HL-60 (cell line): ENCODE results near the gene POU2F1.
A peak's percentile ranks its signal among the peaks of the same experiment; 100 is the strongest.

Experiments
- DNase-seq, 2 experiments: peaks; one replicate each; pipeline ENCODE4 v3.0.0-alpha.2; 2010 to 2020; ENCODE audit warnings: low read depth in 1 of 2, low spot score in 1 of 2
- H3K27ac ChIP-seq: fragments of 250-450 bp; sonication (Bioruptor Pico); replicated peaks from 2 replicates; pipeline ENCODE4 v1.5.1; 2020; ENCODE audit warnings: mild to moderate bottlenecking, moderate library complexity
- H3K27me3 ChIP-seq: fragments of 250-450 bp; sonication (Bioruptor Pico); 2 replicates; pipeline ENCODE4 v1.5.1; 2021; ENCODE audit warnings: mild to moderate bottlenecking, moderate library complexity; ENCODE audit not compliant: insufficient read depth, poor library complexity, severe bottlenecking
- H3K4me3 ChIP-seq: replicated peaks from 2 replicates; pipeline ENCODE4 v1.5.1; 2011; ENCODE audit warnings: mild to moderate bottlenecking, control low read depth, low read length; ENCODE audit not compliant: insufficient read depth
- GABPA ChIP-seq: IDR thresholded peaks from 2 replicates; pipeline ENCODE4 v1.6.1; 2012; ENCODE audit warnings: low read depth
- POLR2AphosphoS5 ChIP-seq: IDR thresholded peaks from 2 replicates; pipeline ENCODE4 v1.6.1; 2012; ENCODE audit warnings: low read depth
- SPI1 ChIP-seq: IDR thresholded peaks from 2 replicates; pipeline ENCODE4 v1.6.1; 2012; ENCODE audit warnings: low read depth, mild to moderate bottlenecking, borderline replicate concordance
- TF ChIP-seq, protein P1 (sequence below): IDR thresholded peaks from 2 replicates; pipeline ENCODE4 v1.6.1; 2012; ENCODE audit warnings: low read depth; ENCODE audit not compliant: insufficient replicate concordance
- TF ChIP-seq, protein P2 (sequence below): IDR thresholded peaks from one replicate; pipeline ENCODE4 v1.5.1; 2011; ENCODE audit warnings: low read length, control low read depth, inconsistent platforms; ENCODE audit not compliant: insufficient read depth

The POU2F1 gene

DNA sequence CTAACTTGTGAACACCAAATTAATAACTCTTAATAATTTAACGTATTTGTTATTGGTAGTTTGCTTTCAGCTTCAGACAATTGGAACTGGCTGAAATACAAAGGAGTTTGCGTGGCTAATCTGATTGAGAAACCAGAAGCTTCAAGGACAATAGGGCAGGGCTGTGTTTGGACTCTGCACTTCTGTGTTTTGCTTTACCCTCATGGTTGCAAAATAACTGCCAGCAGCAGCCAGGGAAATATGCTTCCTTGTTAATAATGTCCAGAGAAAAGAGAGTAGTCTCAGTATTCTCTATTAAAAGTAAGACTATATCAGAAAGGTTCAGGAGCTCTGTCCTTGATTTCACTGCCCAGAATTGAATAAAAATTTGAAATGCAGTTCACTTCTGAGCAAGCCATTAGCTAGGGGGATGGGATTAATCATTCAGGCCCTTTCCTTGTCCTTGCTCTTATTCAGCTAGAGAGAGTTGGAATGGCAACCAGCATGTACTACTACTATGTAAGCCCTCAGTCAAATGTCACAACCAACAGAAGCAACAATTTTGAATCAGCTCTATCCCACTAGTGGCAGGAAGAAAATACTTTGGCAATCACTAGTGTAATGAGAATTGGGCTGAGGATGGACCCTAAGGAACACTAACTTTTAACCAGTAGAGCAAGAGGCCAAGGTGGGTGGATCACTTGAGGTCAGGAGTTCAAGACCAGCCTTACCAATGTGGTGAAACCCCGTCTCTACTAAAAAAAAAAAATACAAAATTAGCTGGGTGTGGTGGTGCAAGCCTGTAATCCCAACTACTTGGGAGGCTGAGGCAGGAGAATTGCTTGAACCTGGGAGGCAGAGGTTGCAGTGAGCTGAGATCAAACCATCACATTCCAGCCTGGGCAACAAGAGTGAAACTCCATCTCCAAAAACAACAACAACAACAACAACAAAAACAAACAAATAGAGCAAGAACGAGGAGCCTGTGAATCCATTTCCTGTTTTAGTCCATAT is 76.8 kb downstream of the POU2F1 start:
- TF ChIP-seq SPI1 (peak; percentile 87), POLR2AphosphoS5 (peak; percentile 57; the same call in 1 of the 2 replicates), GABPA (0 out of 2 replicates have a peak, but pooled peaks have one; percentile 7)
- TF ChIP-seq, protein P1, sequence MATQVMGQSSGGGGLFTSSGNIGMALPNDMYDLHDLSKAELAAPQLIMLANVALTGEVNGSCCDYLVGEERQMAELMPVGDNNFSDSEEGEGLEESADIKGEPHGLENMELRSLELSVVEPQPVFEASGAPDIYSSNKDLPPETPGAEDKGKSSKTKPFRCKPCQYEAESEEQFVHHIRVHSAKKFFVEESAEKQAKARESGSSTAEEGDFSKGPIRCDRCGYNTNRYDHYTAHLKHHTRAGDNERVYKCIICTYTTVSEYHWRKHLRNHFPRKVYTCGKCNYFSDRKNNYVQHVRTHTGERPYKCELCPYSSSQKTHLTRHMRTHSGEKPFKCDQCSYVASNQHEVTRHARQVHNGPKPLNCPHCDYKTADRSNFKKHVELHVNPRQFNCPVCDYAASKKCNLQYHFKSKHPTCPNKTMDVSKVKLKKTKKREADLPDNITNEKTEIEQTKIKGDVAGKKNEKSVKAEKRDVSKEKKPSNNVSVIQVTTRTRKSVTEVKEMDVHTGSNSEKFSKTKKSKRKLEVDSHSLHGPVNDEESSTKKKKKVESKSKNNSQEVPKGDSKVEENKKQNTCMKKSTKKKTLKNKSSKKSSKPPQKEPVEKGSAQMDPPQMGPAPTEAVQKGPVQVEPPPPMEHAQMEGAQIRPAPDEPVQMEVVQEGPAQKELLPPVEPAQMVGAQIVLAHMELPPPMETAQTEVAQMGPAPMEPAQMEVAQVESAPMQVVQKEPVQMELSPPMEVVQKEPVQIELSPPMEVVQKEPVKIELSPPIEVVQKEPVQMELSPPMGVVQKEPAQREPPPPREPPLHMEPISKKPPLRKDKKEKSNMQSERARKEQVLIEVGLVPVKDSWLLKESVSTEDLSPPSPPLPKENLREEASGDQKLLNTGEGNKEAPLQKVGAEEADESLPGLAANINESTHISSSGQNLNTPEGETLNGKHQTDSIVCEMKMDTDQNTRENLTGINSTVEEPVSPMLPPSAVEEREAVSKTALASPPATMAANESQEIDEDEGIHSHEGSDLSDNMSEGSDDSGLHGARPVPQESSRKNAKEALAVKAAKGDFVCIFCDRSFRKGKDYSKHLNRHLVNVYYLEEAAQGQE = peak; percentile 47
- TF ChIP-seq, protein P2, sequence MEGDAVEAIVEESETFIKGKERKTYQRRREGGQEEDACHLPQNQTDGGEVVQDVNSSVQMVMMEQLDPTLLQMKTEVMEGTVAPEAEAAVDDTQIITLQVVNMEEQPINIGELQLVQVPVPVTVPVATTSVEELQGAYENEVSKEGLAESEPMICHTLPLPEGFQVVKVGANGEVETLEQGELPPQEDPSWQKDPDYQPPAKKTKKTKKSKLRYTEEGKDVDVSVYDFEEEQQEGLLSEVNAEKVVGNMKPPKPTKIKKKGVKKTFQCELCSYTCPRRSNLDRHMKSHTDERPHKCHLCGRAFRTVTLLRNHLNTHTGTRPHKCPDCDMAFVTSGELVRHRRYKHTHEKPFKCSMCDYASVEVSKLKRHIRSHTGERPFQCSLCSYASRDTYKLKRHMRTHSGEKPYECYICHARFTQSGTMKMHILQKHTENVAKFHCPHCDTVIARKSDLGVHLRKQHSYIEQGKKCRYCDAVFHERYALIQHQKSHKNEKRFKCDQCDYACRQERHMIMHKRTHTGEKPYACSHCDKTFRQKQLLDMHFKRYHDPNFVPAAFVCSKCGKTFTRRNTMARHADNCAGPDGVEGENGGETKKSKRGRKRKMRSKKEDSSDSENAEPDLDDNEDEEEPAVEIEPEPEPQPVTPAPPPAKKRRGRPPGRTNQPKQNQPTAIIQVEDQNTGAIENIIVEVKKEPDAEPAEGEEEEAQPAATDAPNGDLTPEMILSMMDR = no peak
- H3K27ac ChIP-seq = peak overlapping the region; percentile 79

DNA sequence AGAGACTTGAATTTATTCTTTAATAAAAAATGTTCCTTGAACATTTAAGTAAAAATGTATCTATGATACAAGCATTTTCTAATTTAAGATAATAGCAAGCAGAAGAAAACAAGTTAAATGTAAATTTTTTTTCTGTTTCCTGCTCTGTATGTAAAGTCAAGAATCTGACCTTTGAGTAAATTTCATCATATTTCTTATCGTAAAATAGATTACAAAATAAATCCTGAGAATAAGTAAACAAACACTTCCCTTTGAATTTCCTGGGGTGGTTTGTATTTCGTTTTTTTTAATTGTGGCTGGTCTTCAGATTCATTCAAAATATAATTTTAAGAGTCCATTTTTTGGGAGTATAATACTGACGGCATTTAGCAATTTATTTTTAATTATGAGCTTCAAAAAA is 77.6 kb downstream of the POU2F1 start:
- no peak overlapping the region for H3K4me3 ChIP-seq
- H3K27me3 ChIP-seq = no peaks in the 10 kb centered on the region
- peak overlapping the region; percentile 79 for H3K27ac ChIP-seq

More for the DNA sequence above, 76.8 kb downstream of the POU2F1 start:
- Histone ChIP-seq H3K4me3 (no peak overlapping the region), H3K27me3 (no peaks in the 10 kb centered on the region)
- peak; percentile 38 to 88 for DNase-seq

DNA sequence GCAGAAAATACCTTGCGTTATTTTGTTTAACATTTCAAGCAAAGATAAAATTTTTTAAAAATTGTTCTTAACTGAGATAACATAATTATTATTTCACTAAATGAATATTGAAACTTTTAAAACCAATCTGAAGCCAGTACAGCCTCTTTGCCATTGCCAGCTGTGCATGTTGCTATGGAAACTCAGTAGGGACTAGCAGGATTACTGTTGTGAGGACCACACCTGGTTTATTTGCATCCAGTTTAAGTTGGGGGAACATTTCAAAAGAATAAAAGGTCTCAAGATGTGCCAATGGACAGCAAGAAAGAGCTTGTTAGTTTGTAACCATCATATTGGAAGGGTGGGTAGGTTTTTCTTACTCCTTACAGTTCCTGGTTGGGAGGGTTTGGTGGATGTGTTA is 80.7 kb downstream of the POU2F1 start:
- H3K27ac ChIP-seq = no peak overlapping the region
- TF ChIP-seq POLR2AphosphoS5 (no peak), SPI1 (no peak), GABPA (no peak)
- TF ChIP-seq, protein P2 = no peak
- TF ChIP-seq, protein P1 = no peak
- H3K27me3 ChIP-seq = no peaks in the 10 kb centered on the region
- H3K4me3 ChIP-seq = no peak overlapping the region
- DNase-seq = no peak

More for the DNA sequence above, 77.6 kb downstream of the POU2F1 start:
- TF ChIP-seq, protein P1 = no peak
- TF ChIP-seq, protein P2 = no peak
- no peak for TF ChIP-seq SPI1
- no peak for TF ChIP-seq GABPA
- no peak for TF ChIP-seq POLR2AphosphoS5
- DNase-seq = no peak
